Lower leg skin (tissue), 3 donors: ENCODE measurements around the gene ITGB8.

Experiments used
- POLR2A ChIP-seq, 2 donors: fragments of 450-650 bp; IDR thresholded peaks; one replicate each; pipeline ENCODE4 v1.6.1; 2016 to 2017; ENCODE audit warnings: antibody characterized with exemption in 2 of 2, mild to moderate bottlenecking in 1 of 2, moderate library complexity in 1 of 2
- TF ChIP-seq, protein P1 (sequence below), 3 donors: fragments of 450-650 bp; IDR thresholded peaks; one replicate each; pipeline ENCODE4 v1.5.1; 2016; ENCODE audit warnings: antibody characterized with exemption in 3 of 3, mild to moderate bottlenecking in 3 of 3, moderate library complexity in 2 of 3

GRCh38 chr7:20350518-20350951, 19.8 kb downstream of the ITGB8 start:
- TF ChIP-seq POLR2A (IDR thresholded peaks at IDR 0.05): no peak
- TF ChIP-seq, protein P1, sequence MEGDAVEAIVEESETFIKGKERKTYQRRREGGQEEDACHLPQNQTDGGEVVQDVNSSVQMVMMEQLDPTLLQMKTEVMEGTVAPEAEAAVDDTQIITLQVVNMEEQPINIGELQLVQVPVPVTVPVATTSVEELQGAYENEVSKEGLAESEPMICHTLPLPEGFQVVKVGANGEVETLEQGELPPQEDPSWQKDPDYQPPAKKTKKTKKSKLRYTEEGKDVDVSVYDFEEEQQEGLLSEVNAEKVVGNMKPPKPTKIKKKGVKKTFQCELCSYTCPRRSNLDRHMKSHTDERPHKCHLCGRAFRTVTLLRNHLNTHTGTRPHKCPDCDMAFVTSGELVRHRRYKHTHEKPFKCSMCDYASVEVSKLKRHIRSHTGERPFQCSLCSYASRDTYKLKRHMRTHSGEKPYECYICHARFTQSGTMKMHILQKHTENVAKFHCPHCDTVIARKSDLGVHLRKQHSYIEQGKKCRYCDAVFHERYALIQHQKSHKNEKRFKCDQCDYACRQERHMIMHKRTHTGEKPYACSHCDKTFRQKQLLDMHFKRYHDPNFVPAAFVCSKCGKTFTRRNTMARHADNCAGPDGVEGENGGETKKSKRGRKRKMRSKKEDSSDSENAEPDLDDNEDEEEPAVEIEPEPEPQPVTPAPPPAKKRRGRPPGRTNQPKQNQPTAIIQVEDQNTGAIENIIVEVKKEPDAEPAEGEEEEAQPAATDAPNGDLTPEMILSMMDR (IDR thresholded peaks at IDR 0.05): no peak
